HG03196 (cell line): Measurements from ENCODE around the gene SREBF2.

Source experiments
- ATAC-seq: cut with Tn5 transposase; IDR thresholded peaks from one replicate; pipeline ENCODE4 v1.9.1; 2021; ENCODE audit not compliant: unreplicated experiment

SREBF2 gene

GRCh38 chr22:41917903-41918791 lies 85.2 kb downstream of the SREBF2 start:
- ATAC-seq, result no peak

- ATAC-seq, result peak; percentile 50
Measured at GRCh38 chr22:41919357-41920224, 86.7 kb downstream of the SREBF2 start.

GRCh38 chr22:41920271-41920976 lies 87.5 kb downstream of the SREBF2 start:
- ATAC-seq, result peak; percentile 25

- ATAC-seq, result no peak
Measured at GRCh38 chr22:41922328-41922727, 89.4 kb downstream of the SREBF2 start.

GRCh38 chr22:41922940-41923594 lies 90.2 kb downstream of the SREBF2 start:
- no peak for ATAC-seq

GRCh38 chr22:41923595-41924276 lies 90.8 kb downstream of the SREBF2 start:
- ATAC-seq, result no peak

- peak; percentile 37 for ATAC-seq
Measured at GRCh38 chr22:41925783-41926460, 93.0 kb downstream of the SREBF2 start.

GRCh38 chr22:41927813-41928212 lies 94.9 kb downstream of the SREBF2 start:
- ATAC-seq, result no peak

- no peak for ATAC-seq
Measured at GRCh38 chr22:41928593-41929417, 95.9 kb downstream of the SREBF2 start.

GRCh38 chr22:41929418-41929810 lies 96.5 kb downstream of the SREBF2 start:
- ATAC-seq, result no peak

GRCh38 chr22:41931701-41932269 lies 98.9 kb downstream of the SREBF2 start:
- ATAC-seq, result no peak

- no peak for ATAC-seq
Measured at GRCh38 chr22:41932353-41932752, 99.4 kb downstream of the SREBF2 start.

- ATAC-seq, result no peak
Measured at GRCh38 chr22:41933411-41934177, 100.7 kb downstream of the SREBF2 start.

GRCh38 chr22:41934284-41935014 lies 101.5 kb downstream of the SREBF2 start:
- no peak for ATAC-seq

- ATAC-seq, result no peak
Measured at GRCh38 chr22:41935015-41935351, 102.1 kb downstream of the SREBF2 start.

GRCh38 chr22:41935509-41935908 lies 102.6 kb downstream of the SREBF2 start:
- no peak for ATAC-seq

- no peak for ATAC-seq
Measured at GRCh38 chr22:41936894-41937169, 103.9 kb downstream of the SREBF2 start.
